Measurements from ENCODE around the gene KIAA1143. TPM values are rescaled to one million over a fixed set of nuclear protein-coding genes. Genes with fewer than 3 reads are reported as not detected.

Gene KIAA1143
- total and polyA plus RNA-seq, 2 of the 13 experiments (the other 11 are each of a cell fraction or from before 2014, with no cell fraction given): 9.9 to 27.2 TPM

DNA sequence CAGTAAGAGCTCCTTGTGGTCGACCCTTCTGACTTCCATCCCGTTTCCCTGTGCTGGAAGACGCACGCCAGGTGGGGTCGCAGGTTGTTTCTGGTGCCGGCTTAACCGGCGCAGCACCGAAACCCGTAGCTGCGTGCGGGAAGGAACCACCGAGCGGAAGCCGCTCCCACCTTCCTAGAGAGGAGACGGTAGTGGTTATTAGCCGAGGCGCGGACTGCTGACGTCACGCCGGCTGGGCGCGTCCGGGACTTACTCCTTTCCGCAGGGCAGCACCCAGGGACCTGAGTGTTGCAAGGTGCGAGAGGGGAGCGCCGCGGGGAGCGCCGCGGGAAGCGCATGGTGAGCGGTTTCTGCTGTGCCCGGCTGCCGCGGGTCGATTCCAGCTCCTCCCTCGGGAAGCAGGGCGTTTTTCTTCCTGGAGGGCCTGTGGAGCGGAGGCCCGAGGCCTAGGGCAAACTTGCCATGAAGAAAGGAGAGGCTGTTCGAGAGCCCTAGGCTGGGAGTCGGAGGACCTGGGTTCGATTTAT, 32.0 kb downstream of the KIAA1143 start, which contains the start of gene ZNF501 (continued):
- TF ChIP-seq, protein P1, sequence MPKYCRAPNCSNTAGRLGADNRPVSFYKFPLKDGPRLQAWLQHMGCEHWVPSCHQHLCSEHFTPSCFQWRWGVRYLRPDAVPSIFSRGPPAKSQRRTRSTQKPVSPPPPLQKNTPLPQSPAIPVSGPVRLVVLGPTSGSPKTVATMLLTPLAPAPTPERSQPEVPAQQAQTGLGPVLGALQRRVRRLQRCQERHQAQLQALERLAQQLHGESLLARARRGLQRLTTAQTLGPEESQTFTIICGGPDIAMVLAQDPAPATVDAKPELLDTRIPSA (CRISPR knock-in tag; IDR thresholded peaks at IDR 0.05; ENCODE audit: borderline replicate concordance): no peak
- TF ChIP-seq FIP1L1 (IDR thresholded peaks at IDR 0.05; ENCODE audit: borderline replicate concordance, insufficient read depth, low read depth, low read length): no peak
- TF ChIP-seq ZNF780A (CRISPR knock-in tag; IDR thresholded peaks at IDR 0.05): no peak
- 0 out of 2 replicates have a peak, but pooled peaks have one; percentile 49 for TF ChIP-seq SMAD1 (CRISPR knock-in tag; IDR thresholded peaks at IDR 0.05; ENCODE audit: borderline replicate concordance, low read depth)
- TF ChIP-seq ZFP82 (CRISPR knock-in tag; IDR thresholded peaks at IDR 0.05; ENCODE audit: borderline replicate concordance): no peak
- no peak for TF ChIP-seq ZSCAN12 (CRISPR knock-in tag; IDR thresholded peaks at IDR 0.05)
- TF ChIP-seq, protein P2, sequence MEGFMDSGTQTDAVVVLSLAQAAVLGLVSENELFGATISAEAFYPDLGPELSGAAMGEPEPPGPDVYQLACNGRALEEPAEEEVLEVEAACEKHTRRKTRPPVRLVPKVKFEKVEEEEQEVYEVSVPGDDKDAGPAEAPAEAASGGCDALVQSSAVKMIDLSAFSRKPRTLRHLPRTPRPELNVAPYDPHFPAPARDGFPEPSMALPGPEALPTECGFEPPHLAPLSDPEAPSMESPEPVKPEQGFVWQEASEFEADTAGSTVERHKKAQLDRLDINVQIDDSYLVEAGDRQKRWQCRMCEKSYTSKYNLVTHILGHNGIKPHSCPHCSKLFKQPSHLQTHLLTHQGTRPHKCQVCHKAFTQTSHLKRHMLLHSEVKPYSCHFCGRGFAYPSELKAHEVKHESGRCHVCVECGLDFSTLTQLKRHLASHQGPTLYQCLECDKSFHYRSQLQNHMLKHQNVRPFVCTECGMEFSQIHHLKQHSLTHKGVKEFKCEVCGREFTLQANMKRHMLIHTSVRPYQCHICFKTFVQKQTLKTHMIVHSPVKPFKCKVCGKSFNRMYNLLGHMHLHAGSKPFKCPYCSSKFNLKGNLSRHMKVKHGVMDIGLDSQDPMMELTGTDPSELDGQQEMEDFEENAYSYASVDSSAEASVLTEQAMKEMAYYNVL (CRISPR knock-in tag; IDR thresholded peaks at IDR 0.05; ENCODE audit: borderline replicate concordance): peak; percentile 63; the same call in 1 of the 2 replicates
- TF ChIP-seq ZSCAN20 (CRISPR knock-in tag; IDR thresholded peaks at IDR 0.05; ENCODE audit: borderline replicate concordance): no peak
- TF ChIP-seq KLF13 (CRISPR knock-in tag; IDR thresholded peaks at IDR 0.05): peak; percentile 50; the same call in 1 of the 2 replicates
- peak; percentile 94 for TF ChIP-seq AHR (CRISPR knock-in tag; IDR thresholded peaks at IDR 0.05)
- TF ChIP-seq ZNF674 (CRISPR knock-in tag; IDR thresholded peaks at IDR 0.05; ENCODE audit: low read depth): no peak
- TF ChIP-seq DR1 (CRISPR knock-in tag; IDR thresholded peaks at IDR 0.05): peak; percentile 85
- TF ChIP-seq KDM5B (CRISPR knock-in tag; IDR thresholded peaks at IDR 0.05; ENCODE audit: borderline replicate concordance): peak; percentile 94
- TF ChIP-seq, protein P3, sequence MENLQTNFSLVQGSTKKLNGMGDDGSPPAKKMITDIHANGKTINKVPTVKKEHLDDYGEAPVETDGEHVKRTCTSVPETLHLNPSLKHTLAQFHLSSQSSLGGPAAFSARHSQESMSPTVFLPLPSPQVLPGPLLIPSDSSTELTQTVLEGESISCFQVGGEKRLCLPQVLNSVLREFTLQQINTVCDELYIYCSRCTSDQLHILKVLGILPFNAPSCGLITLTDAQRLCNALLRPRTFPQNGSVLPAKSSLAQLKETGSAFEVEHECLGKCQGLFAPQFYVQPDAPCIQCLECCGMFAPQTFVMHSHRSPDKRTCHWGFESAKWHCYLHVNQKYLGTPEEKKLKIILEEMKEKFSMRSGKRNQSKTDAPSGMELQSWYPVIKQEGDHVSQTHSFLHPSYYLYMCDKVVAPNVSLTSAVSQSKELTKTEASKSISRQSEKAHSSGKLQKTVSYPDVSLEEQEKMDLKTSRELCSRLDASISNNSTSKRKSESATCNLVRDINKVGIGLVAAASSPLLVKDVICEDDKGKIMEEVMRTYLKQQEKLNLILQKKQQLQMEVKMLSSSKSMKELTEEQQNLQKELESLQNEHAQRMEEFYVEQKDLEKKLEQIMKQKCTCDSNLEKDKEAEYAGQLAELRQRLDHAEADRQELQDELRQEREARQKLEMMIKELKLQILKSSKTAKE (CRISPR knock-in tag; IDR thresholded peaks at IDR 0.05; ENCODE audit: borderline replicate concordance): no peak
- TF ChIP-seq, protein P4, sequence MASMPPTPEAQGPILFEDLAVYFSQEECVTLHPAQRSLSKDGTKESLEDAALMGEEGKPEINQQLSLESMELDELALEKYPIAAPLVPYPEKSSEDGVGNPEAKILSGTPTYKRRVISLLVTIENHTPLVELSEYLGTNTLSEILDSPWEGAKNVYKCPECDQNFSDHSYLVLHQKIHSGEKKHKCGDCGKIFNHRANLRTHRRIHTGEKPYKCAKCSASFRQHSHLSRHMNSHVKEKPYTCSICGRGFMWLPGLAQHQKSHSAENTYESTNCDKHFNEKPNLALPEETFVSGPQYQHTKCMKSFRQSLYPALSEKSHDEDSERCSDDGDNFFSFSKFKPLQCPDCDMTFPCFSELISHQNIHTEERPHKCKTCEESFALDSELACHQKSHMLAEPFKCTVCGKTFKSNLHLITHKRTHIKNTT (CRISPR knock-in tag; IDR thresholded peaks at IDR 0.05): no peak
- TF ChIP-seq KDM5A (IDR thresholded peaks at IDR 0.05; ENCODE audit: borderline replicate concordance, low read length): peak; percentile 66; the same call in 1 of the 2 replicates
- TF ChIP-seq, protein P5, sequence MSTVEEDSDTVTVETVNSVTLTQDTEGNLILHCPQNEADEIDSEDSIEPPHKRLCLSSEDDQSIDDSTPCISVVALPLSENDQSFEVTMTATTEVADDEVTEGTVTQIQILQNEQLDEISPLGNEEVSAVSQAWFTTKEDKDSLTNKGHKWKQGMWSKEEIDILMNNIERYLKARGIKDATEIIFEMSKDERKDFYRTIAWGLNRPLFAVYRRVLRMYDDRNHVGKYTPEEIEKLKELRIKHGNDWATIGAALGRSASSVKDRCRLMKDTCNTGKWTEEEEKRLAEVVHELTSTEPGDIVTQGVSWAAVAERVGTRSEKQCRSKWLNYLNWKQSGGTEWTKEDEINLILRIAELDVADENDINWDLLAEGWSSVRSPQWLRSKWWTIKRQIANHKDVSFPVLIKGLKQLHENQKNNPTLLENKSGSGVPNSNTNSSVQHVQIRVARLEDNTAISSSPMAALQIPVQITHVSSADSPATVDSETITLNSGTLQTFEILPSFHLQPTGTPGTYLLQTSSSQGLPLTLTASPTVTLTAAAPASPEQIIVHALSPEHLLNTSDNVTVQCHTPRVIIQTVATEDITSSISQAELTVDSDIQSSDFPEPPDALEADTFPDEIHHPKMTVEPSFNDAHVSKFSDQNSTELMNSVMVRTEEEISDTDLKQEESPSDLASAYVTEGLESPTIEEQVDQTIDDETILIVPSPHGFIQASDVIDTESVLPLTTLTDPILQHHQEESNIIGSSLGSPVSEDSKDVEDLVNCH (CRISPR knock-in tag; IDR thresholded peaks at IDR 0.05): no peak
- no peak for TF ChIP-seq SMARCE1 (IDR thresholded peaks at IDR 0.05; ENCODE audit: borderline replicate concordance)
- TF ChIP-seq CEBPG (CRISPR knock-in tag; IDR thresholded peaks at IDR 0.05): peak; percentile 80
- TF ChIP-seq ZNF230 (CRISPR knock-in tag; IDR thresholded peaks at IDR 0.05): no peak
- TF ChIP-seq ASH2L (IDR thresholded peaks at IDR 0.05; ENCODE audit: insufficient read length, low read depth, low read length): peak; percentile 67
- peak; percentile 79 for TF ChIP-seq ZNF552 (CRISPR knock-in tag; IDR thresholded peaks at IDR 0.05; ENCODE audit: borderline replicate concordance)

Data from HepG2 (cell line).